SK-N-SH treated with all-trans-retinoic acid at 6 μM for 48 hours (cell line): ENCODE measurements around the gene MAPKAPK2.
A peak's percentile ranks its signal among the peaks of the same experiment; 100 is the strongest.

Source experiments
- ATAC-seq: fragments of 200-7000 bp; cut with Tn5 transposase; 3 replicates; pipeline ENCODE4 v1.9.1; 2020; ENCODE audit warnings: mild to moderate bottlenecking, moderate library complexity
- BACH2 ChIP-seq: fragments of 250-450 bp; sonication (Bioruptor Pico); IDR thresholded peaks from 2 replicates; pipeline ENCODE4 v1.9.0; 2021; ENCODE audit warnings: mild to moderate bottlenecking, borderline replicate concordance
- CREB5 ChIP-seq: fragments of 250-450 bp; sonication (Bioruptor Pico); IDR thresholded peaks from 2 replicates; pipeline ENCODE4 v1.5.1; 2020; ENCODE audit warnings: low read depth, mild to moderate bottlenecking, moderate library complexity
- CSDC2 ChIP-seq: fragments of 250-450 bp; sonication (Bioruptor Pico); IDR thresholded peaks from 2 replicates; pipeline ENCODE4 v1.5.0; 2020; ENCODE audit warnings: mild to moderate bottlenecking, moderate library complexity
- CSRNP3 ChIP-seq: fragments of 250-450 bp; sonication (Bioruptor Pico); IDR thresholded peaks from 2 replicates; pipeline ENCODE4 v1.5.1; 2021; ENCODE audit warnings: mild to moderate bottlenecking, moderate library complexity
- ESRRG ChIP-seq: fragments of 250-450 bp; sonication (Bioruptor Pico); IDR thresholded peaks from 2 replicates; pipeline ENCODE4 v1.6.1; 2021; ENCODE audit warnings: mild to moderate bottlenecking
- GLIS3 ChIP-seq: fragments of 250-450 bp; sonication (Bioruptor Pico); IDR thresholded peaks from 2 replicates; pipeline ENCODE4 v1.5.0; 2020; ENCODE audit warnings: mild to moderate bottlenecking, moderate library complexity
- ISL1 ChIP-seq: fragments of 250-450 bp; sonication (Bioruptor Pico); IDR thresholded peaks from 2 replicates; pipeline ENCODE4 v2.1.2; 2022; ENCODE audit warnings: mild to moderate bottlenecking, moderate library complexity
- OSR1 ChIP-seq: fragments of 250-450 bp; sonication (Bioruptor Pico); IDR thresholded peaks from 2 replicates; pipeline ENCODE4 v1.8.0; 2022; ENCODE audit warnings: moderate library complexity, mild to moderate bottlenecking, inconsistent platforms
- PATZ1 ChIP-seq: fragments of 250-450 bp; sonication (Bioruptor Pico); IDR thresholded peaks from 2 replicates; pipeline ENCODE4 v1.8.0; 2020; ENCODE audit warnings: mild to moderate bottlenecking, moderate library complexity, borderline replicate concordance
- POU6F1 ChIP-seq: fragments of 250-450 bp; sonication (Bioruptor Pico); IDR thresholded peaks from 2 replicates; pipeline ENCODE4 v1.8.0; 2021; ENCODE audit warnings: low read depth, mild to moderate bottlenecking, moderate library complexity, borderline replicate concordance
- RARB ChIP-seq: fragments of 250-450 bp; sonication (Bioruptor Pico); IDR thresholded peaks from 2 replicates; pipeline ENCODE4 v1.8.0; 2021; ENCODE audit warnings: mild to moderate bottlenecking, moderate library complexity
- SNAI2 ChIP-seq: fragments of 250-450 bp; sonication (Bioruptor Pico); IDR thresholded peaks from 2 replicates; pipeline ENCODE4 v1.5.0; 2020; ENCODE audit warnings: mild to moderate bottlenecking, moderate library complexity
- TCF4 ChIP-seq: fragments of 250-450 bp; sonication (Bioruptor Pico); IDR thresholded peaks from 2 replicates; pipeline ENCODE4 v1.8.0; 2021; ENCODE audit warnings: mild to moderate bottlenecking, moderate library complexity, borderline replicate concordance
- TOX ChIP-seq: fragments of 250-450 bp; sonication (Bioruptor Pico); IDR thresholded peaks from 2 replicates; pipeline ENCODE4 v1.8.0; 2021; ENCODE audit warnings: mild to moderate bottlenecking, moderate library complexity, borderline replicate concordance
- TSHZ2 ChIP-seq: fragments of 250-450 bp; sonication (Bioruptor Pico); IDR thresholded peaks from 2 replicates; pipeline ENCODE4 v1.5.0; 2020; ENCODE audit warnings: mild to moderate bottlenecking, moderate library complexity
- ZFP3 ChIP-seq: fragments of 250-450 bp; sonication (Bioruptor Pico); IDR thresholded peaks from 2 replicates; pipeline ENCODE4 v1.5.0; 2020; ENCODE audit warnings: mild to moderate bottlenecking, moderate library complexity
- ZFP30 ChIP-seq: fragments of 450-650 bp; formaldehyde crosslinking; IDR thresholded peaks from 2 replicates; pipeline ENCODE4 v1.5.0; 2022; ENCODE audit warnings: mild to moderate bottlenecking, moderate library complexity
- ZNF565 ChIP-seq: fragments of 450-650 bp; formaldehyde crosslinking; conservative IDR thresholded peaks from 2 replicates; pipeline ENCODE4 v1.5.0; 2020; ENCODE audit warnings: low read depth, mild to moderate bottlenecking, moderate library complexity
- ZNF70 ChIP-seq: fragments of 450-650 bp; formaldehyde crosslinking; IDR thresholded peaks from 2 replicates; pipeline ENCODE4 v1.5.0; 2020; ENCODE audit warnings: mild to moderate bottlenecking, moderate library complexity
- ZNF8 ChIP-seq: fragments of 450-650 bp; formaldehyde crosslinking; IDR thresholded peaks from 2 replicates; pipeline ENCODE4 v1.5.0; 2020; ENCODE audit warnings: mild to moderate bottlenecking, moderate library complexity

The MAPKAPK2 gene

GRCh38 chr1:206713070-206713469, 28.4 kb downstream of the MAPKAPK2 start:
- no peak; the same call in 2 of the 3 replicates for ATAC-seq
- TF ChIP-seq ZNF8 (CRISPR knock-in tag) (no peak), OSR1 (CRISPR knock-in tag) (no peak), CREB5 (CRISPR knock-in tag) (no peak), POU6F1 (CRISPR knock-in tag) (no peak), ZFP3 (no peak), BACH2 (CRISPR knock-in tag) (no peak), GLIS3 (CRISPR knock-in tag) (no peak), ESRRG (no peak), ZNF70 (CRISPR knock-in tag) (no peak), PATZ1 (CRISPR knock-in tag) (no peak), ZFP30 (CRISPR knock-in tag) (no peak), CSRNP3 (no peak), RARB (no peak), ZNF565 (no peak), SNAI2 (no peak), ISL1 (CRISPR knock-in tag) (no peak), TOX (no peak), TCF4 (CRISPR knock-in tag) (no peak)

GRCh38 chr1:206713910-206714312, 29.2 kb downstream of the MAPKAPK2 start:
- ATAC-seq: peak; percentile 69
- TF ChIP-seq POU6F1 (CRISPR knock-in tag) (no peak), ESRRG (no peak), PATZ1 (CRISPR knock-in tag) (no peak), CREB5 (CRISPR knock-in tag) (peak; percentile 39; the same call in 1 of the 2 replicates), CSRNP3 (no peak), TSHZ2 (no peak), CSDC2 (CRISPR knock-in tag) (no peak), OSR1 (CRISPR knock-in tag) (no peak), ZNF565 (no peak), ZFP3 (0 out of 2 replicates have a peak, but pooled peaks have one; percentile 50), ZFP30 (CRISPR knock-in tag) (no peak), TCF4 (CRISPR knock-in tag) (peak; percentile 65), GLIS3 (CRISPR knock-in tag) (0 out of 2 replicates have a peak, but pooled peaks have one; percentile 16), BACH2 (CRISPR knock-in tag) (no peak), ZNF8 (CRISPR knock-in tag) (no peak), SNAI2 (no peak)
